DOHH2 (cell line): ENCODE data around the gene CENPT.

Experiments used
- CTCF ChIP-seq: fragments of 200-600 bp; sonication (generic); IDR thresholded peaks from one replicate; pipeline ENCODE4 v1.5.1; 2014; ENCODE audit warnings: antibody characterized with exemption, mild to moderate bottlenecking, low read depth, low read length; ENCODE audit not compliant: poor library complexity, severe bottlenecking
- EZH2phosphoT487 ChIP-seq: fragments of 200-600 bp; sonication (generic); IDR thresholded peaks from 2 replicates; pipeline ENCODE4 v1.6.1; 2017; ENCODE audit warnings: borderline replicate concordance, mild to moderate bottlenecking, antibody characterized with exemption, low read length, moderate library complexity, mixed read lengths

- TF ChIP-seq CTCF (no peak), EZH2phosphoT487 (no peak)
Measured at GRCh38 chr16:67820608-67821259, 26.8 kb downstream of the CENPT start.
